Epithelial cell of umbilical artery (primary cell): ENCODE data around the gene BABAM1. TPM values are rescaled to one million over a fixed set of nuclear protein-coding genes. Genes with fewer than 3 reads are reported as not detected.

Experiments
- total RNA-seq: library from RNA; depleted of rRNA; stranded (reverse); fragments of >200 nt; gene quantifications from 2 replicates; pipeline ENCODE4 v1.2.3, GENCODE V29; 2014

BABAM1 gene
- 134 and 168 TPM in 2 replicates for total RNA-seq

DNA sequence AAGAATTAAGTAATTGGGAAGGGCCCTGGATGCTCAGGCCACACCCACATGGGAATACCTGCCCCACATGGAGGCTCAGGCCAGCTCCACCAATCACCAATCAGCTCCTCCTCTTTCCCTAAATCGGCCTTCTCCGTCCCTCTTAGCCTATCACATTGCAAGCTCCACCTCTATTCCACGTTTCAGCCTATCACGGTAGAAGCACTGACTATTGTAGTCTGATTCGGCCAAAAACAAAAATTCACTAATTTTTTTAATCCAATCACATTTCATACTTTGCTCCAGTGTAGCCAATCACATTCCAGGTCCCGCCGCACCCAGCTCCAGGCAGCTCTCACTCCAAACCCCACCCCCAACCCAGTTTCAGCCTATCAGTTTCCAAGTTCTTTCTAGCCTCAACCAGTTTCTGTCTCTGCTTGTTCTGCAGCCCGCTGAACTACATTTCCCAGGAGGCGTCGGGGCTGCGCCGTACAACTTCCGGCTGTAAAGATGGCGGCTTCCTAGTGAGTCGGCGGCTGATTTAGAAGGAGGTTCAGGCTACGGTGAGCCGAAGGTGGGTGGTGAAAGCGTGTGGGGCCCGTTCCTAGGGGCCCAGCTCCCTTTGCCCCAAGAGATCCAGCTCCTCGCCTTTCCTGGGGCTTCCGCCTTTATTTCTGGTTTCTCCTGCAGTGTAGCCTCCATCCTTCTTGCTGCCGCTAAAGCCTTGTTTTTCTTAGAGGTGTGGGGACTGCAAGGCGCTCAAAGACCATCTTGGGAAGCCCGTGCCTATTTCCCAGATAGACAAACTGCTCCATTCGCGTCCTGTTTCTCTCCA, at the start of gene BABAM1:
BABAM1 (plus strand) TSS at position 469 of the 814 bp plus-strand sequence. CDS start 1,364 bp downstream, outside the sequence.

GRCh38 chr19:17226002-17226933, 41.0 kb upstream of the BABAM1 start, which contains the start of gene OCEL1:
TSS of gene OCEL1 (plus strand) at chr19:17226226. CDS start at chr19:17226248, 22 bp downstream.

GRCh38 chr19:17245535-17245984, 21.7 kb upstream of the BABAM1 start, which contains the start of gene NR2F6:
TSS of gene NR2F6 (minus strand) at chr19:17245919. CDS start at chr19:17245220, 699 bp downstream.

GRCh38 chr19:17264641-17264979, 2.6 kb upstream of the BABAM1 start, which contains the start of gene USHBP1:
TSS of gene USHBP1 (minus strand) at chr19:17264745. CDS start at chr19:17264299, 446 bp downstream.

GRCh38 chr19:17281391-17282304, 14.4 kb downstream of the BABAM1 start, which contains the start of gene ANKLE1:
TSS of gene ANKLE1 (plus strand) at chr19:17281901. CDS start at chr19:17281921, 20 bp downstream.

GRCh38 chr19:17303167-17303939, 36.1 kb downstream of the BABAM1 start, which contains the start of gene ABHD8:
TSS of gene ABHD8 (minus strand) at chr19:17303425. CDS start at chr19:17301616, 1,809 bp downstream.

GRCh38 chr19:17305517-17306284, 38.5 kb downstream of the BABAM1 start, which contains the start of gene MRPL34:
TSS of gene MRPL34 (plus strand) at chr19:17305872. CDS start at chr19:17305893, 21 bp downstream.

DNA sequence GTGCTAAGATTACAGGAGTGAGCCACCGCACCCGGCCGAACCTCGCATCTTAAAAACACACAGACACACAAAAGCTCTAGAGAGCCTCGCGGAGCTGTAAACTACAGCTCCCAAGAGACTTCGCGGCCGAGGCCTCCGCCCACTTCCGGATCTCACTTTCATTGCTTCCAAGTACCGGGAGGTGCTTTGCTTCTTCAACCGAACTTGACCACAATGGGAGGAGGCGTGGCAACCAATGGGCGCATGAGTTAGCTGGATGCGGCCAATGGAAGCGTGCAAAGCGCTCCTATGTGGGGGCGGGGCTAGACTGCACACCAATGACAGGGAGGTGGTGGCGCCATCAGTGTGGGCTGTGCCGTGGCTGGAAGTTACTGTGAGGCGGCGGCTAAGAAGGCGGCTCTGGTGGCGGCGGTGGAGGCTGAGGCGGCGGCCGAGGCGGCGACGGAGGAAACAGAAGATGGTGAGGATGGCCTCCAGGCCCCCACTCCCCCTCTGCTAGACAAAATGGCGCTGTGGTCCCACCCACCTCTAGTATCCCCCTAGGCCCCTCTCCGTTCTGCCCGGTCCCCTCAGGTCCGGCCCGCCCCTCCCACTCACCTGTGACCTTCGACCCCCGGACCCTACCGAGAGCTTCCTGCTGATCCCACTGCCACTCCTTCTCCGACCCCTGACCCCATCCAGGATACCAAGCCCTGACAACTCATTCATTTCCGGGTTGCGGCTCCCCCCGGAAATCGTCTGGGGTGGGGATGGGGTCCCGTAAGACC, 42.1 kb downstream of the BABAM1 start, which contains the start of gene DDA1:
DDA1 (plus strand) TSS at position 366 of the 767 bp plus-strand sequence; CDS start at position 458, 92 bp downstream.

Other genes with a start within 250 kb of the BABAM1 start
- gene CPAMD8, start 240.6 kb upstream of the BABAM1 start, total RNA-seq, result 0.30 and 0.65 TPM in 2 replicates
- 4.9 and 5.6 TPM in 2 replicates for gene HAUS8, start 192.0 kb upstream of the BABAM1 start, total RNA-seq
- gene MYO9B, start 191.7 kb upstream of the BABAM1 start, total RNA-seq, result 34.2 and 50.0 TPM in 2 replicates
- 19.2 and 19.6 TPM in 2 replicates for gene USE1, start 52.1 kb upstream of the BABAM1 start, total RNA-seq
- gene OCEL1, start 41.2 kb upstream of the BABAM1 start, total RNA-seq, result 4.1 and 4.2 TPM in 2 replicates
- 49.7 and 55.8 TPM in 2 replicates for gene NR2F6, start 21.5 kb upstream of the BABAM1 start, total RNA-seq
- gene USHBP1, start 2.7 kb upstream of the BABAM1 start, total RNA-seq, result 13.3 and 17.2 TPM in 2 replicates
- gene ANKLE1, start 14.5 kb downstream of the BABAM1 start, total RNA-seq, result 0.65 and 1.4 TPM in 2 replicates
- 5.2 and 9.9 TPM in 2 replicates for gene ABHD8, start 36.0 kb downstream of the BABAM1 start, total RNA-seq
- 33.8 and 37.7 TPM in 2 replicates for gene MRPL34, start 38.4 kb downstream of the BABAM1 start, total RNA-seq
- gene DDA1, start 42.1 kb downstream of the BABAM1 start, total RNA-seq, result 10.4 and 27.7 TPM in 2 replicates
- 3.6 and 3.8 TPM in 2 replicates for gene ANO8, start 67.4 kb downstream of the BABAM1 start, total RNA-seq
- gene GTPBP3, start 70.1 kb downstream of the BABAM1 start, total RNA-seq, result 15.3 and 18.7 TPM in 2 replicates
- gene PLVAP, start 109.9 kb downstream of the BABAM1 start, total RNA-seq, result 0.61 and 4.5 TPM in 2 replicates
- gene CCDC194, start 126.8 kb downstream of the BABAM1 start, total RNA-seq, result under 0.01 and 1.2 TPM in 2 replicates
- 146 and 1,184 TPM in 2 replicates for gene BST2, start 138.2 kb downstream of the BABAM1 start, total RNA-seq
- 44.2 and 46.0 TPM in 2 replicates for gene MVB12A, start 152.6 kb downstream of the BABAM1 start, total RNA-seq
- gene TMEM221, start 181.2 kb downstream of the BABAM1 start, total RNA-seq, result not detected in 2 replicates
- not detected in 2 replicates for gene NXNL1, start 193.5 kb downstream of the BABAM1 start, total RNA-seq
- 7.8 and 9.6 TPM in 2 replicates for gene SLC27A1, start 203.1 kb downstream of the BABAM1 start, total RNA-seq
- 47.3 and 53.9 TPM in 2 replicates for gene PGLS, start 244.2 kb downstream of the BABAM1 start, total RNA-seq